BLaER1 (cell line): Measurements from ENCODE around the gene BMP10.

Experiments used
- H3K27ac ChIP-seq: shearing (Covaris generic); formaldehyde crosslinking; 2 replicates; pipeline ENCODE4 v1.8.1; 2022
- H3K27me3 ChIP-seq: shearing (Covaris generic); formaldehyde crosslinking; 2 replicates; pipeline ENCODE4 v1.8.1; 2022
- H3K36me3 ChIP-seq: shearing (Covaris generic); formaldehyde crosslinking; 2 replicates; pipeline ENCODE4 v1.8.1; 2022
- H3K4me1 ChIP-seq: shearing (Covaris generic); formaldehyde crosslinking; 2 replicates; pipeline ENCODE4 v1.8.1; 2022
- H3K4me2 ChIP-seq: shearing (Covaris generic); formaldehyde crosslinking; 2 replicates; pipeline ENCODE4 v1.8.1; 2022
- H3K4me3 ChIP-seq: shearing (Covaris generic); formaldehyde crosslinking; 2 replicates; pipeline ENCODE4 v1.8.1; 2022
- H3K9ac ChIP-seq: shearing (Covaris generic); formaldehyde crosslinking; 2 replicates; pipeline ENCODE4 v1.8.1; 2022
- H3K9me3 ChIP-seq: shearing (Covaris generic); formaldehyde crosslinking; 2 replicates; pipeline ENCODE4 v1.8.1; 2022
- H4K20me1 ChIP-seq: shearing (Covaris generic); formaldehyde crosslinking; 2 replicates; pipeline ENCODE4 v1.8.1; 2022
- Cebpa-rat ChIP-seq: shearing (Covaris generic); IDR thresholded peaks from 2 replicates; pipeline ENCODE4 v1.8.1; 2022

BMP10 gene

GRCh38 chr2:68837861-68838341, 33.3 kb downstream of the BMP10 start:
- Histone ChIP-seq H3K4me1 (peaks cover 51% of the 10 kb centered on the region), H3K9me3 (peaks cover 12% of the 10 kb centered on the region), H3K9ac (no peak overlapping the region), H3K36me3 (no peaks in the 10 kb centered on the region), H3K27ac (peak overlapping the region; percentile 85), H3K4me2 (peak overlapping the region; percentile 74; the same call in 1 of the 2 replicates), H3K4me3 (no peak overlapping the region), H4K20me1 (no peaks in the 10 kb centered on the region), H3K27me3 (no peaks in the 10 kb centered on the region)
- TF ChIP-seq Cebpa-rat, result no peak

GRCh38 chr2:68837164-68837860, 33.9 kb downstream of the BMP10 start:
- Histone ChIP-seq H3K27ac (peak overlapping the region; percentile 85), H4K20me1 (no peaks in the 10 kb centered on the region), H3K4me2 (peak overlapping the region; percentile 74), H3K4me1 (peaks cover 57% of the 10 kb centered on the region), H3K9ac (peak overlapping the region; percentile 31; the same call in 1 of the 2 replicates), H3K4me3 (no peak overlapping the region), H3K27me3 (no peaks in the 10 kb centered on the region), H3K9me3 (peaks cover 12% of the 10 kb centered on the region), H3K36me3 (no peaks in the 10 kb centered on the region)
- TF ChIP-seq Cebpa-rat, result no peak

- Histone ChIP-seq H3K9me3 (peaks cover 12% of the 10 kb centered on the region), H3K36me3 (no peaks in the 10 kb centered on the region), H3K27ac (peak overlapping the region; percentile 85), H3K9ac (peak overlapping the region; percentile 51; the same call in 1 of the 2 replicates), H3K4me1 (peaks cover 74% of the 10 kb centered on the region), H3K4me3 (no peak overlapping the region), H3K27me3 (no peaks in the 10 kb centered on the region), H4K20me1 (no peaks in the 10 kb centered on the region), H3K4me2 (peak overlapping the region; percentile 74)
- TF ChIP-seq Cebpa-rat, result no peak
Observed at GRCh38 chr2:68835621-68836020, 35.6 kb downstream of the BMP10 start.

- no peaks in the 10 kb centered on the region for H4K20me1 ChIP-seq
- peak overlapping the region; percentile 85 for H3K27ac ChIP-seq
- peak overlapping the region; percentile 51; the same call in 1 of the 2 replicates for H3K9ac ChIP-seq
- peaks cover 82% of the 10 kb centered on the region for H3K4me1 ChIP-seq
- no peaks in the 10 kb centered on the region for H3K27me3 ChIP-seq
- H3K4me3 ChIP-seq, result no peak overlapping the region
- no peak for TF ChIP-seq Cebpa-rat
- H3K9me3 ChIP-seq, result peaks cover 12% of the 10 kb centered on the region
- H3K4me2 ChIP-seq, result peak overlapping the region; percentile 74
- no peaks in the 10 kb centered on the region for H3K36me3 ChIP-seq
Observed at GRCh38 chr2:68834737-68835376, 36.3 kb downstream of the BMP10 start.

GRCh38 chr2:68833162-68833561, 38.0 kb downstream of the BMP10 start:
- Histone ChIP-seq H3K4me3 (no peak overlapping the region), H3K36me3 (no peaks in the 10 kb centered on the region), H3K9ac (no peak overlapping the region), H3K27me3 (no peaks in the 10 kb centered on the region), H3K27ac (peak overlapping the region; percentile 89; the same call in 1 of the 2 replicates), H3K4me2 (peak overlapping the region; percentile 76), H3K9me3 (no peaks in the 10 kb centered on the region), H3K4me1 (peaks cover 94% of the 10 kb centered on the region), H4K20me1 (no peaks in the 10 kb centered on the region)
- no peak for TF ChIP-seq Cebpa-rat

- H3K4me3 ChIP-seq, result no peak overlapping the region
- peaks cover 94% of the 10 kb centered on the region for H3K4me1 ChIP-seq
- peak overlapping the region; percentile 89 for H3K27ac ChIP-seq
- no peaks in the 10 kb centered on the region for H4K20me1 ChIP-seq
- peak overlapping the region; percentile 76 for H3K4me2 ChIP-seq
- no peaks in the 10 kb centered on the region for H3K36me3 ChIP-seq
- H3K27me3 ChIP-seq, result no peaks in the 10 kb centered on the region
- no peak for TF ChIP-seq Cebpa-rat
- H3K9me3 ChIP-seq, result no peaks in the 10 kb centered on the region
- peak overlapping the region; percentile 67 for H3K9ac ChIP-seq
Observed at GRCh38 chr2:68832233-68832869, 38.8 kb downstream of the BMP10 start.

- no peaks in the 10 kb centered on the region for H3K9me3 ChIP-seq
- no peak overlapping the region for H3K4me3 ChIP-seq
- H3K36me3 ChIP-seq, result peaks cover 4% of the 10 kb centered on the region
- TF ChIP-seq Cebpa-rat, result no peak
- no peaks in the 10 kb centered on the region for H3K27me3 ChIP-seq
- no peaks in the 10 kb centered on the region for H4K20me1 ChIP-seq
- peak overlapping the region; percentile 67; the same call in 1 of the 2 replicates for H3K9ac ChIP-seq
- peak overlapping the region; percentile 76 for H3K4me2 ChIP-seq
- peak overlapping the region; percentile 89 for H3K27ac ChIP-seq
- peaks cover 94% of the 10 kb centered on the region for H3K4me1 ChIP-seq
Observed at GRCh38 chr2:68831686-68832232, 39.4 kb downstream of the BMP10 start.

- H3K9me3 ChIP-seq, result no peaks in the 10 kb centered on the region
- H4K20me1 ChIP-seq, result no peaks in the 10 kb centered on the region
- no peaks in the 10 kb centered on the region for H3K27me3 ChIP-seq
- H3K36me3 ChIP-seq, result peaks cover 24% of the 10 kb centered on the region
- H3K27ac ChIP-seq, result peak overlapping the region; percentile 89
- no peak for TF ChIP-seq Cebpa-rat
- peak overlapping the region; percentile 73 for H3K9ac ChIP-seq
- H3K4me1 ChIP-seq, result peaks cover 86% of the 10 kb centered on the region
- peak overlapping the region; percentile 36; the same call in 1 of the 2 replicates for H3K4me3 ChIP-seq
- H3K4me2 ChIP-seq, result peak overlapping the region; percentile 76
Observed at GRCh38 chr2:68829749-68830148, 41.4 kb downstream of the BMP10 start.

GRCh38 chr2:68828887-68829708, 42.1 kb downstream of the BMP10 start:
- Histone ChIP-seq H3K36me3 (peaks cover 31% of the 10 kb centered on the region), H3K9ac (peak overlapping the region; percentile 74), H3K4me1 (peaks cover 79% of the 10 kb centered on the region), H3K9me3 (no peaks in the 10 kb centered on the region), H3K27ac (peak overlapping the region; percentile 89), H4K20me1 (no peaks in the 10 kb centered on the region), H3K4me2 (peak overlapping the region; percentile 83), H3K4me3 (peak overlapping the region; percentile 36), H3K27me3 (no peaks in the 10 kb centered on the region)
- peak; percentile 30; the same call in 1 of the 2 replicates for TF ChIP-seq Cebpa-rat
